Fibroblast of villous mesenchyme (primary cell): ENCODE data around the gene UXT. TPM values are rescaled to one million over a fixed set of nuclear protein-coding genes. Genes with fewer than 3 reads are reported as not detected.

Experiments
- DNase-seq: peaks from one replicate; pipeline ENCODE4 v3.0.0-alpha.2; 2010; ENCODE audit warnings: low read depth
- H3K4me3 ChIP-seq: 2 replicates; pipeline ENCODE4 v1.5.1; 2011; ENCODE audit warnings: low read depth, mild to moderate bottlenecking, low read length
- CTCF ChIP-seq: IDR thresholded peaks from 2 replicates; pipeline ENCODE4 v1.5.1; 2012; ENCODE audit warnings: low read depth, mild to moderate bottlenecking, low read length; ENCODE audit not compliant: insufficient read depth
- total RNA-seq: library from RNA; depleted of rRNA; stranded (reverse); fragments of >200 nt; gene quantifications from 2 replicates; pipeline ENCODE4 v1.2.3, GENCODE V29; 2012

The UXT gene
- total RNA-seq, 1 donor = 91.5 TPM

DNA sequence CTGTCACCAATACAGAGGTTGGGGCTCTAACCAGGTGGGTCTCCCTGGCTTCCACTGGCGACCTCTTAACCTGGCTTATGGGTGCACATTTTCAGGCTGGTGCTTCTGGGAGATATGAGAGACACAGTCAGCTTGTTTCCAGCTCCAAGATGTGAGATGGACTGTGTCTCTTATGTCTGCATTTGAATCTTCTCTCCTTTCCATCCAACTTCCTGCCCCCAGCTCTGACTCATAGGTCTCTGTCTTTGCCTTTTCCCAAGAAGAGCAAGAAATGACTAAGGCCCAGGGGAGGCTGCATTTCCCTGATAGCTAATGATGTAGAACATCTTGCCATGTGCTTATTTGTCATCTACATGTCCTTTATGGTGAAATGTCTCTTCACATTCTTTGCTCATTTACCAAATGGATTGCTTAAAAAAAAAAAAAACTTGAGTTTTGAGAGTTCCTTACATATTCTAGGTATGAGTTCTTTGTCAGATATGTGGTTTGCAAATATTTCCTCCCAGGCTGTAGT is 3.2 kb upstream of the UXT start:
- no peak for TF ChIP-seq CTCF
- DNase-seq = peak; percentile 92
- no peak overlapping the region for H3K4me3 ChIP-seq

DNA sequence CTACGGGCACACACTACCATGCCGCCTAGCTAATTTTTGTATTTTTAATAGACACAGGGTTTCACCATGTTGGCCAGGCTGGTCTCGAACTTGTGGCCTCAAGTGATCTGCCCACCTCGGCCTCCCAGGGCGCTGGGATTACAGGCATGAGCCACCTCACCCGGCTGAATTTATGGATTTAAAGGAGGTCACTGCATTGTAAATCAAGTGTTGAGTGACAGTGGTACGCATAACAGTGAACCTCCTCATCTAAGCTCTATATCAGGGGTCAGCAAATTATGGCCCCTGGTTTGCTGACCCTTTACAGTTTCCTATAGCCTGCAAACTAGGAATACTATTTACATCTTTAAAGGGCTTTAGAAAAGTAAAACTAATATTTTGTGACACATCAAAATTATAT is 2.6 kb upstream of the UXT start:
- no peak for TF ChIP-seq CTCF
- no peak for DNase-seq
- H3K4me3 ChIP-seq = no peak overlapping the region

DNA sequence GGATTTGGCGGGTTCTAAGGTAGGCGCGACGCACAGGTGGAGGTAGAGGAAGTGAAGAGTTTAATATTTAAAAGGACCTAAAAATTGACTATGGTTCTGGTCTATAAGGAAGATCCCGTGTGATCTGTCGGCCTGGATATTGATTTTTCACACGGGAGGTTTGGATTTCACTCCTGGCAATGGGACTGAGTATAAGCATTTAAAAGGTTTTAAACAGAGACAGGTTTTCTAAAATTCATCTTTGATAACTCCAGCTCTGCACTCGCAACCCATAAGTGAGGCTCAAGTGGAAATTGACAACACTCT is 394 bp upstream of the UXT start:
- DNase-seq = no peak
- no peak for TF ChIP-seq CTCF
- peak overlapping the region; percentile 71 for H3K4me3 ChIP-seq

GRCh38 chrX:47658301-47658683 is 688 bp downstream of the UXT start:
- no peak for TF ChIP-seq CTCF
- DNase-seq = no peak

GRCh38 chrX:47651043-47651905 is 7.7 kb downstream of the UXT start:
- no peak for TF ChIP-seq CTCF
- no peak for DNase-seq
- peak overlapping the region; percentile 51 for H3K4me3 ChIP-seq

More at GRCh38 chrX:47658301-47658683, 688 bp downstream of the UXT start:
- peak overlapping the region; percentile 71 for H3K4me3 ChIP-seq

DNA sequence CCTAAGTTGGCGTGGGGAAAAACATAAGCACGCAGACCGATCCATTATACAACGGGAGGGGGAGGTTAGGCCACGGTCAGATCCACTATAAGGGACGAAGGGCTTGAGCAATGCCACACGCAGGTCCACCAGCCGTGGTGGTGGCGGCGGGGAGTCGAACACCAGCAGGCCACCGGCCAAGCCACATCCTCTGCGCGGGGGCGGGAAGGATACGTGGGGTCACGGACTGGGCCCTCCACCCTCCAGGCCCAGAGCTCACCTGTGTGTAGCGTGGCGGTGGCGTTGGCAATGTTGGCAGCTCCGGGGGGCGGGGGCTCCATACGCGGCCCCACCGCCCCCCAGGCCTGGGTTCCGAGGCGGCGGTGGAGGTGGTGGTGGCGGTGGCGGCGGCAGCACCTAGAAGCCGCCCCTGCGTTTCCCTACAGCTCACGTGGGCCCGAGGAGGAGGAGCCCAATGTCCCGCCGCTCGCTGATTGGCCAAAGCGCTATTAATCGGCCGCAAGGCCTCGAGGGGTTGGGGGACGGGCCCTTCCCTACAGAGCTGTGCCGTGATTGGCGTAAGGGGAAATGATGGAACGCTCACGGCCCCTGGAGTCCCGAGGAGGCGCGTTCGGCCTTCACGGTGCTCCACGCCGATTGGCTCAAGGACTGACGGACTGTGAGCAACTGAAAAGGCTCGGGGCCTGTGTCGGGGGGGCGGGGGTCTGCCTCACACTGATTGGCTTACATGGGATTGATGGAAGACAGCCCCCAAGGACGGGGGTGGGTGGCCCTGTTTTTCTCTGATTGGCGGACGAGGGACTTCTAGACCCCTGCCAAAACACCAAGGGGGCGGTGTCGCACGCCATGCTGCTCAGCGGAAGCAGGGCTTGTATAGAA is 8.6 kb downstream of the UXT start, which contains the start of gene ELK1:
Gene ELK1, minus strand, starts transcription at position 400 of the 879 bp plus-strand sequence. CDS start 9,122 bp downstream, outside the sequence.
- TF ChIP-seq CTCF = no peak
- H3K4me3 ChIP-seq = peak within 1 kb of the TSS; percentile 74
- peak; percentile 99 for DNase-seq
